IPS-NIHi7 (cell line): ENCODE measurements around the gene NRXN2.

Source experiments
- DNase-seq: peaks from one replicate; pipeline ENCODE4 v3.0.0; 2012; ENCODE audit warnings: mixed read lengths; ENCODE audit errors: extremely low spot score

Gene NRXN2

GRCh38 chr11:64759131-64759721 is 36.2 kb upstream of the NRXN2 start:
- no peak for DNase-seq

- no peak for DNase-seq
Measured at GRCh38 chr11:64758330-64759079, 35.5 kb upstream of the NRXN2 start.

GRCh38 chr11:64757549-64758329 is 34.7 kb upstream of the NRXN2 start:
- DNase-seq = no peak

GRCh38 chr11:64755681-64756361 is 32.8 kb upstream of the NRXN2 start:
- no peak for DNase-seq

- DNase-seq = no peak
Measured at GRCh38 chr11:64754919-64755662, 32.1 kb upstream of the NRXN2 start.

- peak; percentile 21 for DNase-seq
Measured at GRCh38 chr11:64754124-64754918, 31.3 kb upstream of the NRXN2 start.

- DNase-seq = no peak
Measured at GRCh38 chr11:64753380-64754123, 30.6 kb upstream of the NRXN2 start.

GRCh38 chr11:64753019-64753379 is 30.0 kb upstream of the NRXN2 start:
- DNase-seq = no peak

- no peak for DNase-seq
Measured at GRCh38 chr11:64752175-64752970, 29.4 kb upstream of the NRXN2 start.

GRCh38 chr11:64751580-64751979 is 28.6 kb upstream of the NRXN2 start:
- no peak for DNase-seq

GRCh38 chr11:64751136-64751535 is 28.1 kb upstream of the NRXN2 start:
- DNase-seq = no peak

- DNase-seq = no peak
Measured at GRCh38 chr11:64750361-64751054, 27.5 kb upstream of the NRXN2 start.

- DNase-seq = no peak
Measured at GRCh38 chr11:64747961-64748665, 25.1 kb upstream of the NRXN2 start.

GRCh38 chr11:64746486-64746885 is 23.5 kb upstream of the NRXN2 start:
- no peak for DNase-seq

- DNase-seq = peak; percentile 82
Measured at GRCh38 chr11:64745521-64746328, 22.7 kb upstream of the NRXN2 start.

GRCh38 chr11:64745189-64745520 is 22.2 kb upstream of the NRXN2 start:
- no peak for DNase-seq

- no peak for DNase-seq
Measured at GRCh38 chr11:64744544-64745188, 21.7 kb upstream of the NRXN2 start.
